Endothelial cell of umbilical vein (primary cell): Measurements from ENCODE around the gene UBE2H. TPM values are rescaled to one million over a fixed set of nuclear protein-coding genes. Genes with fewer than 3 reads are reported as not detected.

ENCODE experiments used
- BruUV-seq: library from RNA; stranded (reverse); fragments of 400-500 nt; replicated peaks from 2 replicates; lab custom pipeline; 2021; lab: Mats Ljungman, UMichigan
- CTCF ChIA-PET: fragments of 300-600, 350-600 bp; sonication (Branson Sonifier 250); formaldehyde crosslinking; loops from one replicate; lab custom pipeline; 2021; ENCODE audit warnings: antibody characterized with exemption, inconsistent platforms; lab: Charles Lee
- POLR2A ChIA-PET: fragments of 300-600, 350-600 bp; sonication (Branson Sonifier 250); formaldehyde crosslinking; loops from one replicate; lab custom pipeline; 2021; ENCODE audit warnings: antibody characterized with exemption, inconsistent platforms; lab: Charles Lee
- DNase-seq: peaks from one replicate; pipeline ENCODE4 v3.0.0-alpha.2; 2011; ENCODE audit warnings: low read depth, low spot score
- FAIRE-seq: peaks from 2 replicates; lab custom pipeline; 2011; peaks lifted over from hg19 to GRCh38; lab: Jason Lieb, UNC
- H2AFZ ChIP-seq: 2 replicates; pipeline ENCODE4 v1.6.0; 2012; ENCODE audit warnings: low read depth, low read length, control low read depth, inconsistent platforms
- H3K27ac ChIP-seq: 2 replicates; pipeline ENCODE4 v1.5.1; 2011; ENCODE audit warnings: low read depth, mild to moderate bottlenecking, control low read depth, low read length, moderate library complexity; ENCODE audit not compliant: insufficient read depth
- H3K27me3 ChIP-seq, 2 experiments: 2 replicates each; pipeline versions ENCODE4 v1.6.0 to v1.6.1; 2011; ENCODE audit warnings: low read length in 2 of 2, mixed read lengths in 1 of 2; ENCODE audit not compliant: control insufficient read depth in 2 of 2, insufficient read depth in 2 of 2
- H3K36me3 ChIP-seq, 2 experiments: 2 replicates in 1 of 2; 3 replicates in 1 of 2; pipeline ENCODE4 v1.5.1; 2011; ENCODE audit warnings: low read length in 2 of 2, mild to moderate bottlenecking in 1 of 2, moderate library complexity in 1 of 2; ENCODE audit not compliant: control insufficient read depth in 2 of 2, insufficient read depth in 2 of 2; ENCODE audit errors: extremely low read depth in 1 of 2
- H3K4me1 ChIP-seq: 3 replicates; pipeline ENCODE4 v1.5.1; 2011; ENCODE audit warnings: mild to moderate bottlenecking, low read length; ENCODE audit not compliant: control insufficient read depth, insufficient read depth; ENCODE audit errors: extremely low read depth
- H3K4me2 ChIP-seq: 2 replicates; pipeline ENCODE4 v1.6.1; 2011; ENCODE audit warnings: low read length, control low read depth, mixed read lengths; ENCODE audit not compliant: insufficient read depth
- H3K4me3 ChIP-seq, 3 experiments: fragments of 200-600 bp in 1 of 3; sonication (generic), shearing (Covaris generic) in 1 of 3; replicated peaks in 1 of 3; 2 replicates each; pipeline ENCODE4 v1.5.1; 2011 to 2016; ENCODE audit warnings: control low read depth in 3 of 3, low read length in 3 of 3, mild to moderate bottlenecking in 2 of 3, inconsistent platforms in 1 of 3, low read depth in 1 of 3, moderate library complexity in 1 of 3; ENCODE audit not compliant: insufficient read depth in 1 of 3
- H3K79me2 ChIP-seq: 2 replicates; pipeline ENCODE4 v1.6.0; 2012; ENCODE audit warnings: low read length, inconsistent platforms; ENCODE audit not compliant: control insufficient read depth, insufficient read depth
- H3K9ac ChIP-seq: replicated peaks from 2 replicates; pipeline ENCODE3; 2011; ENCODE audit warnings: low read length, control low read depth; ENCODE audit not compliant: insufficient read depth; ENCODE audit errors: extremely low read depth
- H3K9me1 ChIP-seq: replicated peaks from 3 replicates; pipeline ENCODE4 v1.6.0; 2011; ENCODE audit warnings: mild to moderate bottlenecking, low read length; ENCODE audit not compliant: control insufficient read depth, insufficient read depth; ENCODE audit errors: extremely low read depth
- H3K9me3 ChIP-seq: replicated peaks from 2 replicates; pipeline ENCODE4 v1.5.1; 2012; ENCODE audit warnings: low read length, inconsistent platforms; ENCODE audit not compliant: control insufficient read depth, insufficient read depth
- H4K20me1 ChIP-seq: replicated peaks from 2 replicates; pipeline ENCODE3; 2011; ENCODE audit warnings: mild to moderate bottlenecking, low read length; ENCODE audit not compliant: control insufficient read depth, insufficient read depth; ENCODE audit errors: extremely low read depth
- CTCF ChIP-seq, 2 donors: IDR thresholded peaks; 1 replicate in 1 of 2; 2 replicates in 1 of 2; pipeline ENCODE4 v1.5.1; 2011; ENCODE audit warnings: low read length in 2 of 2, mild to moderate bottlenecking in 2 of 2, moderate library complexity in 2 of 2, control low read depth in 1 of 2, inconsistent platforms in 1 of 2, low read depth in 1 of 2; ENCODE audit not compliant: insufficient read depth in 1 of 2; ENCODE audit errors: extremely low read depth in 1 of 2
- EZH2 ChIP-seq: IDR thresholded peaks from 2 replicates; pipeline ENCODE4 v1.6.1; 2012; ENCODE audit warnings: borderline replicate concordance, low read depth, mild to moderate bottlenecking, moderate library complexity, low read length, inconsistent platforms; ENCODE audit not compliant: severe bottlenecking
- FOS ChIP-seq: IDR thresholded peaks from 2 replicates; pipeline ENCODE4 v1.6.1; 2011; ENCODE audit warnings: mild to moderate bottlenecking, low read length, moderate library complexity, borderline replicate concordance; ENCODE audit not compliant: insufficient read depth
- GATA2 ChIP-seq: IDR thresholded peaks from 2 replicates; pipeline ENCODE4 v1.7.0; 2011; ENCODE audit warnings: low read depth, mild to moderate bottlenecking, moderate library complexity, mixed read lengths, low read length; ENCODE audit not compliant: insufficient read length, insufficient read depth
- JUN ChIP-seq: IDR thresholded peaks from 2 replicates; pipeline ENCODE4 v1.6.1; 2011; ENCODE audit warnings: borderline replicate concordance, low read depth; ENCODE audit not compliant: insufficient read length, insufficient read depth
- MAX ChIP-seq: IDR thresholded peaks from 2 replicates; pipeline ENCODE4 v1.6.1; 2011; ENCODE audit not compliant: insufficient read depth, insufficient read length
- MYC ChIP-seq: IDR thresholded peaks from one replicate; pipeline ENCODE4 v1.6.1; 2011; ENCODE audit warnings: mild to moderate bottlenecking, low read depth, low read length
- POLR2A ChIP-seq: IDR thresholded peaks from 2 replicates; pipeline ENCODE4 v1.6.1; 2012; ENCODE audit warnings: low read depth, mild to moderate bottlenecking, control low read depth, low read length
- POLR2AphosphoS5 ChIP-seq: IDR thresholded peaks from 2 replicates; pipeline ENCODE4 v1.6.1; 2012; ENCODE audit warnings: low read depth, mild to moderate bottlenecking, control low read depth, low read length, moderate library complexity; ENCODE audit not compliant: insufficient read depth
- dilution Hi-C: fragments of 300-500 bp; cut with MboI; formaldehyde crosslinking; loops from one replicate; pipeline ENCODE4 v1.15.0; 2019; ENCODE audit warnings: low sequenced_read_pairs; ENCODE audit not compliant: extremely low pct_ligation_motif_present
- intact Hi-C: fragments of 100-400 bp; cut with micrococcal nuclease; formaldehyde crosslinking; loops from one replicate; pipeline ENCODE4 v1.10.0; 2022
- polyA plus RNA-seq, 4 experiments: library from polyadenylated mRNA; depleted of rRNA in 3 of 4; stranded (reverse) in 3 of 4; unstranded in 1 of 4; fragments of >200 nt; gene quantifications; 2 replicates each; pipeline versions ENCODE4 v1.2.1 to v1.2.3, GENCODE V29; 2011 to 2012; ENCODE audit warnings: missing spikeins in 1 of 4
- total RNA-seq: library from RNA; stranded (reverse); gene quantifications from 2 replicates; pipeline ENCODE4 v1.2.3, GENCODE V29; 2021

UBE2H gene
- total and polyA plus RNA-seq, 2 donors (not counting 3 experiments of a cell fraction or from before 2014, with no cell fraction given): 51.7 to 90.1 TPM

- no peak overlapping the region for H3K27ac ChIP-seq
- no peaks in the 10 kb centered on the region for H3K9me3 ChIP-seq
- no peaks in the 10 kb centered on the region for H3K36me3 ChIP-seq
- no peaks in the 10 kb centered on the region for H3K9me1 ChIP-seq
- no peaks in the 10 kb centered on the region for H4K20me1 ChIP-seq
- H3K9ac ChIP-seq: no peak overlapping the region
- FAIRE-seq (no peak), DNase-seq (no peak)
- no peak overlapping the region for H3K4me3 ChIP-seq
- H3K4me2 ChIP-seq: no peak overlapping the region
- TF ChIP-seq MAX (no peak), POLR2AphosphoS5 (no peak), MYC (no peak), EZH2 (no peak), CTCF (IDR thresholded peaks at IDR 0.05; ENCODE audit: extremely low read depth in 1 of 2, insufficient read depth in 1 of 2, low read depth in 1 of 2, low read length in 2 of 2) (no peak), GATA2 (no peak), POLR2A (no peak), FOS (no peak), JUN (no peak)
- H2AFZ ChIP-seq: no peak overlapping the region
- no peaks in the 10 kb centered on the region for H3K79me2 ChIP-seq
- no TSS peak for BruUV-seq
- dilution Hi-C loops (no loop called here), intact Hi-C loops (no loop called here)
- CTCF ChIA-PET: interaction anchor here (0.7 kb wide), 1 partner anchor 216 kb away, joined by 3 read pairs; no protein-coding TSS in a partner anchor
- no peaks in the 10 kb centered on the region for H3K4me1 ChIP-seq
- H3K27me3 ChIP-seq: peaks cover 0 to 3% of the 10 kb centered on the region in 2 experiments
- POLR2A ChIA-PET: no interaction called here
Measured at GRCh38 chr7:129799350-129799955, 153.3 kb downstream of the UBE2H start.
